ENCODE measurements around the gene LEMD2. TPM values are rescaled to one million over a fixed set of nuclear protein-coding genes. Genes with fewer than 3 reads are reported as not detected.
A peak's percentile ranks its signal among the peaks of the same experiment; 100 is the strongest.

LEMD2 gene
- total and polyA plus RNA-seq, 9 of the 15 experiments (the other 6 are each of a cell fraction or from before 2014, with no cell fraction given), result 0.32 to 46.3 (median 30.8) TPM

DNA sequence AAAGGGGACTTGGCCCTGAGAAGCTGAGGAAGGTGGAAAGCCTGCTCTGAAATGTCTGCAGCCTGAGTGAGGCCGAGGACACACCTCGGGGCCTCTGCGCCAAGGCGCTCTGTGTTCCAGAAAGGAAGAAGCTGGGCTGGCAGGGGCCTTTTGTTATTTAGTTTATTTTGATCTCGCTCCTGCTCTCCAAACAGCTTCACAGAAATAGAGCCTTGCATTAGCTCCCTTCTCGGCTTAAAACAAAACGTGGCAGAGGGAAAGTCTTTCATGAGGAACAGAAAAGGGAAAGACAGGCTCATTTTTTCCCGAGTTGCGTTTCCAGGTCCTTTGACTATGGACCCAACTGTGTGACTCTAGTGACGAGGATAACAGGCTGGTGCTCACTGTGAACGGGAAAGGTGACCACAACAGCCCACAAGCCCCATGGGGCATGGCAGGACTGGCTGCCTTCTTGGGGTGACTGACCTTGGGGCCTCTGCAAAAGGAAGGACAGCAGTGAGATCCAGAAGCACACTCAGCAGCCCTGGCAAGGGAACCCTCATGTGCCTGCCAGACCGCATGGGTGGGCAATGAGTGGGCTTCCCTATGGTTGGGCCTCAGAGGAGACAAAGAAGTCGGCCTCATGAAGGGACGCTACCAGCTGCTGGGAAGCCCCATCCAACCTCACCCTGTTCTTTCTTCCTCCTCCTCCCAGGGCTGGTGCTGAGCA lies 18.7 kb downstream of the LEMD2 start:
- Histone ChIP-seq H4K20me1 (replicated peaks; ENCODE audit: control insufficient read depth, insufficient read depth, low read length) (peaks cover 35% of the 10 kb centered on the region), H3K4me1 (replicated peaks in 1 of 2; ENCODE audit: control insufficient read depth in 2 of 2, insufficient read depth in 2 of 2, low read length in 2 of 2) (peaks cover 3 to 17% of the 10 kb centered on the region in 2 experiments; a peak in 3 of 5 replicates), H3K9ac (ENCODE audit: insufficient read depth in 1 of 2, low read depth in 2 of 2, low read length in 2 of 2) (peak overlapping the region in 1 of 2 experiments; percentile 69; a peak in 2 of 4 replicates), H2AFZ (ENCODE audit: low read depth, low read length) (no peak overlapping the region), H3K79me2 (ENCODE audit: control insufficient read depth, insufficient read depth, low read length) (no peaks in the 10 kb centered on the region), H3K27ac (ENCODE audit: extremely low read depth, low read depth, low read length) (no peak overlapping the region), H3K36me3 (ENCODE audit: control insufficient read depth, insufficient read depth, low read length) (peaks cover 25% of the 10 kb centered on the region; the same call in 2 of the 3 replicates), H3K9me3 (replicated peaks; ENCODE audit: control insufficient read depth, insufficient read depth, low read depth, low read length) (no peaks in the 10 kb centered on the region), H3K9me1 (ENCODE audit: control insufficient read depth, insufficient read depth, low read length) (no peaks in the 10 kb centered on the region), H3K27me3 (ENCODE audit: control insufficient read depth in 2 of 2, insufficient read depth in 2 of 2, low read length in 2 of 2) (peaks cover 20 to 46% of the 10 kb centered on the region in 2 experiments; a peak in 4 of 5 replicates), H3K4me2 (ENCODE audit: insufficient read depth, low read length) (no peak overlapping the region), H3K4me3 (no peak overlapping the region)
- DNase-seq (ENCODE audit: extremely low read depth in 1 of 4, low spot score in 3 of 4) (no peak), FAIRE-seq (no peak), ATAC-seq (no peak)
- intact Hi-C loops (cut with micrococcal nuclease), result loop anchor here (2.0 to 5.0 kb wide), 2 partner anchors 72 to 387 kb away; no protein-coding TSS in a partner anchor
- no TSS peak for BruUV-seq (replicated peaks)
- TF ChIP-seq POLR2A (conservative IDR thresholded peaks at IDR 0.05), result 0 out of 2 replicates have a peak, but pooled peaks have one; percentile 39
- no peak for TF ChIP-seq SNRNP70 (optimal IDR thresholded peaks at IDR 0.05; ENCODE audit: low read depth, low read length)
- TF ChIP-seq OTX1 (CRISPR knock-in tag; IDR thresholded peaks at IDR 0.05), result no peak
- TF ChIP-seq YBX1 (IDR thresholded peaks at IDR 0.05), result no peak
- peak; percentile 18; the same call in 1 of the 2 replicates for TF ChIP-seq ZFX (CRISPR knock-in tag; IDR thresholded peaks at IDR 0.05)
- peak; percentile 19 for TF ChIP-seq POLR2B (IDR thresholded peaks at IDR 0.05; ENCODE audit: low read depth, partially characterized antibody)
- TF ChIP-seq POLR2AphosphoS2 (IDR thresholded peaks at IDR 0.05; ENCODE audit: low read length), result peak; percentile 67; the same call in 1 of the 2 replicates
- TF ChIP-seq BCOR (IDR thresholded peaks at IDR 0.05), result no peak
- TF ChIP-seq POLR2G (IDR thresholded peaks at IDR 0.05; ENCODE audit: low read depth, low read length), result peak; percentile 66
- 31% methylated on average over 13 of the region's 14 CpGs for WGBS (ENCODE audit: insufficient coverage, low coverage, missing lambda C conversion rate)
- in situ Hi-C loops (cut with MboI), result loop anchor here (5.0 kb wide), 1 partner anchor 262 kb away; no protein-coding TSS in a partner anchor
- POLR2A ChIA-PET, result interaction anchor here (0.6 to 4.8 kb wide), 9 partner anchors 9 to 384 kb away, joined by 3 to 36 read pairs (median 3); no protein-coding TSS in a partner anchor
- CTCF ChIA-PET (ENCODE audit: low intra/inter-chr PET ratio), result no interaction called here

All from K562 (cell line).